IPS-NIHi7 (cell line): ENCODE results near the gene FLNB.

Experiments
- DNase-seq: peaks from one replicate; pipeline ENCODE4 v3.0.0; 2012; ENCODE audit warnings: mixed read lengths; ENCODE audit errors: extremely low spot score

The FLNB gene

DNA sequence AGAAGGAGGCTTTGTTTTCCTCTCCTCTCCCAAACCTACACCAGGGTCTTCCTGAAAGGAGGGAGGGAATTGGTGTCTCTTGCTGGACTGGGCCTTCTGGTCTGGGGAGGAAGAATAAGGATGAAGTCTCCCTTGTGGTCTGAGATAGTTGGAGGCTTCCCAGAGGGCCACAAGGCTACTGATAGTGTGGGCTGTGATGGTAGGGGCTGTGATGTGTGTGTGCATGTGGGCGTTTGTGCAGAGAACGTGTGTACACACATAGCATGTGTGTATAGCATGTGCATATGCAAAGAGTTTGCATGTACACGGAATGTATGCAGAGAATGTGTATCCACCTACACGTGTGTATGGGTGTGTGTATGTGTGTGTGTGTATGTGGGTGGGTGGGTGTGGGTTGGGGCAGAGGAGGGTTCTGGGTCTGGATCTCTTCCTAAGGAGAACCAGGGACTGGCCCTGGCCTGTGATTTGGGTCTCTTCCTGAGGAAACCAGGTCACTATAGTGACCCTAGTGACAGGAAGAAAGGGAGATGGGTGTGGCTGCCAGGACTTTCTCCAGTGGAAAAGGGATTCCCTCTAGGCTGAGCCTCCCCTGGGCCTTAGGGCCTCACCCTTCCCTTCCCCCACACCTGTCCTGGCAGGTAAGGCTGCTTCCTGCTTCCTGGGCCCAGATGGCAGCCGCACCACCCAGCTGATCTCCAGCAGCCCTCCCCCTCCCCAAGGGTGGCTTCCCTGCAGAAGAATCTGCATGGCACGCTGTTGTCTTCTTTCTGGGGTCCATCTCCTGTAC lies 1.7 kb downstream of the FLNB start:
- DNase-seq: no peak

DNA sequence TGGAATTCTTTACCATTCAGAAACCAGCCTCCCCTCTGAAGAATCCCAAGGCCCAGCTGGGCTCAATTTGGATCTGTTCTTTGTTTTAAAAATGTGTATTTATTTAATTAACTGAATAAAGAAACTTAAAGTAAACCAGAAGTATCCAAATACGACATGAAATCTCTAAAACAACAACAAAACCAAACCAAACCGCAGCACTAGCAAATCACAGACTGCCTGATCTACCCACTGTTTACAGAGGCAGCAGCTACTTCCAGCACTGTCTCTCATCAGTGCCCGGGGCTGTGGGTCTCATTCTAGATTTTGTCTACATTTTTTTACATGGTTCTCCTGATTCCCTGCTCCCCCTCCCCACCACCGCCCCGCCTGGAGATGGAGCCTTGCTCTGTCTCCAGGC lies 2.3 kb downstream of the FLNB start:
- no peak for DNase-seq

DNA sequence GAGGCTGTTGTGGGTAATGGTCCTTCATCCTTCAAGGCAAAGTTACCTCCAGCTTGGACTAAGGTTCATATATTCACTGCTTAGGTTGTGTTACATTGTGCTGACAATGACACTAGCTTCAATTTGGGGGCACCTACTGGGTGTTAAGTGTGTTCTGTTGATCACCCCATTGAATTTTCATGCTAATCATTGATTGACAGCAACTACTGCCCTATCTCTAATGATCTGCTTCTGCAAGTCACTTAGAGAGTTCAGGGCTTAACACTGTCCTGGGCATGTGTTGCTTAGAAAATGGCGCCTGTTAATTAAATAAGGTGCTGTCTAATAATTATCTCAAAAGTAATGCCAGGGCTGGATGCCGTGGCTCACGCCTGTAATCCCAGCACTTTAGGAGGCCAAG lies 3.4 kb downstream of the FLNB start:
- DNase-seq: no peak

DNA sequence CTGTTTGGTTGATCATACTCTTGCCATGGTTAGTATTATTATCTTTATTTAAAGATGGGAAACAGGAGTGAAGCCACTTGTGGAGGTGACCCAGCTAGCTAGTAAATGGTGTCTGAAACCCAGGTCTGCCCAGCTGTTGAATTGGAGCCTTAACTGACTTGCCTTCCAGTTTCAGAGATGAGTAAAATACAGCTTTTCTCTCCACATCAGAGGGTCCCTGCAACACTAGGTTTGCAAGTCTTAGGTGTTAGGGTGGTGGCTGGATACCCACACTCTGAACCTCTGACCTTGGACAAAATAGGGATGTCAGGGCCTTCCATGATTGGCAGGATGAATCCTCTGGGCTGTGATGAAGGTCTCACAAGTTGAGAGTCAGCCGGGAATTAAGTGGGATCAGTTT lies 4.1 kb downstream of the FLNB start:
- DNase-seq: no peak

DNA sequence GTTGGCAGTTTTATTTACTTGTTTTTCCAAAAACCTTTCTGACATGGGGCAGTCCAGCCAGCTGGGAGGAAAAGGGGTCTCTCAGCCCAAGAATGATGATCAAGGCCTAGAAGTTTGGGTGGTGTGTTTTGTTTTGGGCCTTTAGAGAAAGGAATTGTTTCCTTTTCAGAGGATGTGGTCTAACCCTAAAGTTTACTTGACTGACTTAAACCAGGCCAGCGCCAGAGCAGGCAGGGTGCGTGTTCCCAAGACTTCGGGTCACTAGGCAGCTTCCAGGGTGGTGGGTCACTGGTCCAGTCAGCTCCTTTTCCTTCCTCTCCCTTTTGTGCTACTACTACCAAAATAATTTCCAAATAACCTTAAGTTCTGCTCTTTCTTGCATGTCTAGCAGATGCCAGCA lies 4.9 kb downstream of the FLNB start:
- DNase-seq: no peak

DNA sequence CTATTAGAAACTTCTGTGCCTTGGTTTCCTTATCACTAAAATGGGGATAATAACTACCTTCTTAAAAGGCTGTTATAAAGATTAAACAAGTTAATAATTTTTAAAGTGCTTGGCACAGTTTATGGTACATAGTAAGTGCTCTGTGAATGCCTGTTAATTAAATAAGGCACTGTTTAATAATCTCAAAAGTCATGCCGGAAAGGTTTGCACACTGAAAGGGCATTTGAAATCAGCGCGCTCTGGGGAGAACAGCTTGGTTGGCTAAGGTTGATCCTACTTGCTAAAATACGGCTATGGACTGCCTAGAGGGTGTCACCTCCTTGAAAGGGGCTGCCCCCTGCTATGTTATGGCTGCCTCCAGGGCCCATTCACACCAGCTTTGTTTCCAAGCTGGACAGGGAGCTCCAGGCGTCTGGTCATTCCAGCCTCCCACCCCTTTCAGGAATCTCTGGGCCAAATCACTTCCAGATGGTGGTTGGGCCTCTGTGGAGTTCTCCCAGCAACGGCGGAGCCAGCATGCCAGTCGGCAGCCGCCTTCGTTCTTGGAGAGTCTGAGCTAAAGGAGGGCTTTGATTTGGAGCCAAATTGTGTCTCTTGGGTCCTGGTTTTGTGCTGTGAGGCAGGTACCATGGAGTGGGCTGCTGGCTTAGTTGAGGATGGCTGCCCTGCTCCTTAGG lies 5.9 kb downstream of the FLNB start:
- no peak for DNase-seq

DNA sequence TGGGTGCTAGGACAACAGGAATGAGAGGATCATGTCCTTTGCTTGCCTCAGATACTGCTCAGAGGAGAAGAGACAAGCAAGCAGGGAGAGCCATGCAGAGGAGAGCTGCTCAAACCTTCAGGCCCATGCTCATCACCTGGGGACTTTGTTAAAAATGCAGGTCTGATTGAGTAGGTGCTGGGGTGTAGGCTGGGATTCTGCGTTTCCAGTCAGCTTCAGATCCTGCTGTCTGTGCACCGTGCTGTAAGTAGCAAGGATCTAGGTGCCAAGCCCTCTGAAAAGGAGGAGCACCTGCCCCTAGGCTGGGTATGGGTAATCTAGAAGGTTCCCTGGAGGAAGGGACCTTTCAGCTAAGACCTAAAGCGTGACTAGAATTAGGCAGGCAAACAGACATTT lies 7.3 kb downstream of the FLNB start:
- no peak for DNase-seq

DNA sequence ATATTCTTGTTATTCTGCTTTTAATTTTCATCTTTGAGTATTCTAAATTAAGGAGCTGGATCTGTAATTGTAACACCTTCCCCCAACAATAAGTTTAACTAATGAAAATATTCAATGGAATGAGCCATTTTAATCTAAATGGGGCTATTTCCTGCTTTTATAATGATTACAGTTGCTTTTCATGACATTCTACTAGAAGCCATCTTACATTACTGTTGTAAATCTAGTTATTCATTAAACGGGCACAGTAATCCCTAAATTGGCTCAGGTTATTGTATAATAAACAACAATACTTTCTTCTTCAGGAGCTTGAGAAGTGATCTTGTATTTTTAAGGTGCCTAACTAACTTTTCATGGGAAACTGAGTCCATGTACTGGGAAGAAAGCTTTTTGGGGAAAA lies 8.5 kb downstream of the FLNB start:
- DNase-seq: no peak

DNA sequence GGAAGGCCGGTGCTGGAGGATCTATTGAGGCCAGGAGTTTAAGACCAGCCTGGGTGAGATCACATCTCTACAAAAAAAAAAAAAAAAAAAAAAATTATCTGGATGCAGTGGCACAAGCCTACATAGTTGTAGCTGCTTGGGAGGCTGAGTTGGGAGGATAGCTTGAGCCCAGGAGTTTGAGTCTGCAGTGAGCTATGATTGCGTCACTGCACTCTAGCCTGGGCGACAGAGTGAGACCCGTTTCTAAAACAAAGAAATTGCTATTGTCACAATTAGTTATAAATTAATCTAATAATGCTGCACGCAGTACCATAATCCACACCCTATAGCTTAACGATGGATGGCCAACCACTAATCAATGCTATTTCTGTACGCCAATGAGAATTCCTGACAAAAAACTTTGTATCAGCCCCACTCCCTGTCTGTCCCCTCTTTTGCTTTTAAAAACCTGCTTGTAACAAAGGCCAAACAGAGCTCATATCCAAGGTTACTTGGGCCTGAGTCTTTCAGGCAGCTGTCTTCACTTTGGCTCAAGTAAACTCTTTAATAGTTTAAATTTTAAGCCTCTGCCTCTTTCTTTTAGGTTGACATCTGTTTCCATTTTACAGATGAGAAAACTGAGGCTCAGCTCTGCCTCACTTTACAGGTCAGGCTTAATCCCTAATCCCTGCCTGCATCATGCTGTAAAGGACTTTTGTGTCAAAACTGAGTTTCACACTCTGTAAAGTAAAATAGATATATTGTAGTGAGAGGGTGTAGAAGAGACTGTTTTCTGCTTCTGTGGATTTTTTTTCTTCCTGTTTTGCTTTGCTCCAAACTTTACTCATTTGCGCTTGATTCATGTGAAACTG lies 10.9 kb downstream of the FLNB start:
- no peak for DNase-seq

DNA sequence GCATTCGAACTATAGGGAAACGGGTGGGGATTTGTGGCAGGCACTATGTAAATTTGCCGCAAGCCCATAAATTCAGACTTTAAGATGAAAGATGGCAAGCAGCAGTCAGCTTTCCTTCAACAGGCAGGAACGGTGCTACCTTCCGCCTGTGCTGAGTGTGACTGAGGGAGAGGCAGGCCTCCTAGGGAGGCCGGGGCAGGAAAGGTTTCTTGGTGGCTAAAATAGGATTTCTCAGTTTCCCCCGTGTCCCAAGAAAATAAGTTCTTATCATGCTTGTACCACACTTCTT lies 12.5 kb downstream of the FLNB start:
- no peak for DNase-seq

DNA sequence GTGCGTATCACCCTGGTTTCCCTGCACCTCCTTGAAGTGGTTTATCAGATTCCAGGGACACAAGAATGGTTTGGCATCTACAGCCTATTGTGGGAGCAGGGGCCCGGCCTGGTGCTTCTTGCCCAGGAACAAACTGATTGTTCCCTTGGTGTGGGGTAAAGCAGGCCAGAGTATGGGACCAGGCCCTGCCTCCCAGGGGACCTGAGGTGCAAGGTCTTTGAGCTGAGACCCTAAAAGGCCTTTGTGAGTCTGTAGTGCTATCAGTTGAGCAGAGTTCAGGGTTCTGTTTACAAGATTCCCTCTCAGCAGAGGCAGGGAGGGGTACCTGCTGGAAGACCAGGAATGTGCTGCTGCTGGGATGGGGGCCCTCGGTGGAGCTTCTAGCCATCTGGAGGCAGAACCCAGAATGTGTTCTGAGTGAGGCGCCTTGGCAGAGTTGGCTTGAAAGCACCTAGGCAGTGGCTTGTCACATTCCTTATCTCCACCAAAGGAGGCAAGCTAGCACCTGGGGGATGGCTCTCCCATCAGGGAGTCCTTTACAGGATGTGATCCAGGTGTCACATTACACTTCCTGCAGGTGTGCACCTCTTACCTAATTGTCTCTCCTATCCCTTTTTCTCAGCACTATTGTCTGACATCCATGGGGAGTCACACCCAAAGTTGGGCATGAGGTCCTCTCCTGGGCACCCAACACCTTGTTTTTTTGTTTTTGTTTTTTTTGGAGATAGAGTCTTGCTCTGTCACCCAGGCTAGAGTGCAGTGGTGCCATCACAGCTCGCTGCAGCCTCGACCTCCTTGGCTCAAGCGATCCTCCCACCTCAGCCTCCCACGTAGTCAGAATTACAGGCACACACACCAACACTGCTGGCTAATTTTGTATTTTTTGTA lies 13.1 kb downstream of the FLNB start:
- peak; percentile 80 for DNase-seq

DNA sequence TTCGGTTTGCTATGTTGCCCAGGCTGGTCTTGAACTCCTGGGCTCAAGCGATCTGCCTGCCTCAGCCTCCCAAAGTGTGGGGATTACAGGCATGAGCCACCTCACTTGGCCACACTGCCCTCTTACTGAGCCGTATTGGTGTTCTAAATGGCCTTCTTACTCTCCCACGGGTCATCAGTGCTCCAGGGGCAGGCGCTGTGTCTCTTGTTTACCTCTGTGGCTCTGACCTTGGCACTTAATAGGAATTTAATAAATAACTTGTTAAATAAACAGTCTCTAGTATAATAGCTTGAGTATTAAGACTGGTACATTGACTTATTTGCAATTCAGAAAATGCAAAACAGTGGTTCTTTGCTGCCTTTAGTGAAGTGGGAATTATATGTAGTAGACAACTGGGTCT lies 13.7 kb downstream of the FLNB start:
- DNase-seq: no peak

DNA sequence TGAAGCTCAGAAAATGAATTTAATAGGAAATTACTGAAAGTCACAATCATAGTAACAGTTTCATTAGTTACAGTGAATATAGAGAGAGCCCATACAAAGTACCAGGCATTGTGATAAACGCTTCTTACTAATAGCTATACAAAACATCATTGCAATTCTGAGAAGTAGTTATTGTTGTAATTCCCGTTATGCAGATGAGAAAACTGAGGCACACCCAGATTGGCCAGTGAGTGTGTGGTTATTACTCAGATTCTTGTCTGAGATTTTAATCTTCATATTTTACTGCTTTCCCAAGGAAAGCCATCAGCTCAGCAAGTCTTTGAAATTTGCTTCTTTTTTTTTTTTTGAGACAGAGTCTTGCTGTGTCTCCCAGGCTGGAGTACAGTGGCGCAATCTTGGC lies 14.3 kb downstream of the FLNB start:
- DNase-seq: no peak

DNA sequence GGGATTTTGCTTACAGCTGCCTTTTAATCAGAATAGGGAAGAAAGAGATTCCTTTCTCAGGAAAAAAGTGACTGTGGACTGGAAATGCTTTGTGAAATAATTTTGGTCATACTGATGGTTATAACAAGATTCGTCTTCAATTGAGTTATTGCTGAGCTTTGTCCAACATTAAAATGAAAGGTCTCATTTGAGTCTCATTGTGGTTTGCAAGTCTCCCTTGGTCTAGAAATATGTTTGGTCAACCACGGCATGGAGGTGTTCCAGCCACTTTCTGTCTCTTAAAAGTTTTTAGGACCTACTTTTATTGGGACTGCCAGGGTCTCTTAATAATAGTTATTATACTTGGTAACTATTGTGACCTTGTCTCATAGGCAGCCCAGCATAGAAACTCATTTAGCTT lies 15.3 kb downstream of the FLNB start:
- DNase-seq: no peak

DNA sequence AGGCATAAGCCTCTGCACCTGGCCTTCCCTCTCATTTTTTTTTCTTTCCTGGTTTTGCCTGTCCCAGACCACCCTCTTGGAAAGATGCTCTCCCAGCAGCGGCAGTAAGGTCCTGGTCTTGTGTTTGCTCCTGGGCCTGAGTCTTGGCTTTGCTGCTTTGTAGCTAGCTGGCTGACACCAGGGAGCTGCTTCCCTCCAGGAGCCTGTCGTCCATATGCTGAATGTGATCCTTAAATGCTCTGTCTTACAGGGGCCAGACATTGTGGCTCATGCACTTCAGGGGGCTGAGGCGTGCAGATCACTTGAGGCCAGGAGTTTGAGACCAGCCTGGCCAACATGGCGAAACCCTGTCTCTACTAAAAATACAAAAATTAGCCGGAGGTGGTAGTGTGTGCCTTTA lies 17.2 kb downstream of the FLNB start:
- no peak for DNase-seq

DNA sequence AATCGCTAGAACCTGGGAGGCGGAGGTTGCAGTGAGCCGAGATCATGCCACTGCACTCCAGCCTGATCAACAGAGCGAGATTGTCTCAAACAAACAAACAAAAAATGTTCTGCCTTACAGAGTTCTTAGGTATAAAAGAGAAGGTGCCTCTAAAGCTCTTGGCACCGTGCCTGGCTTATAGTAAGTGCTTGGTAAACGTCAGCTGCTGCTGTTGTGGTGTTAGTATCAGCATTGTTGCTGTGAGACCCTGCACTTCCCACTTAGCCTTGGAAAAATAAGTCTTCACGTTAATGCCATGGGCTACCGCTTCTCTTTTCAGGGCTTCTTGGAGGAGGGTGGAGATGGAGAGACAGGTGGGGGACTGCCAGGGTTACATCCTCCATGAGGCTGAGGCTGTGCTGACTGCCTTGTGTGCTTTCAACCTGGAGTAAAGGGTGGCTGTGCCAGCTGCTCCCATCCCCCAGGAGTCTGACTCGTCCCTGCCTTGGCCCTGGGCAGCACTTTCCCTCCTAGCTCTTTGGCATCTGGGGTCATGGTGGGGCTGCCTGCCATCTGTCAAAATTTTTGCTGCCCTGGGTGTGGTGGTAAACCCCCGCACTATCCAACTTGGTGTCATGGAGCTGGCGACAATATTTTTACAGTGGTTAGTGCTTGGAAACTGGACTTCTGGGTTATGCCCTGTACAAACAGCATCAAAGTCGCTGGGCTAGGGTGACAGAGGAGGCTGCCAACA lies 17.8 kb downstream of the FLNB start:
- DNase-seq: peak; percentile 7

DNA sequence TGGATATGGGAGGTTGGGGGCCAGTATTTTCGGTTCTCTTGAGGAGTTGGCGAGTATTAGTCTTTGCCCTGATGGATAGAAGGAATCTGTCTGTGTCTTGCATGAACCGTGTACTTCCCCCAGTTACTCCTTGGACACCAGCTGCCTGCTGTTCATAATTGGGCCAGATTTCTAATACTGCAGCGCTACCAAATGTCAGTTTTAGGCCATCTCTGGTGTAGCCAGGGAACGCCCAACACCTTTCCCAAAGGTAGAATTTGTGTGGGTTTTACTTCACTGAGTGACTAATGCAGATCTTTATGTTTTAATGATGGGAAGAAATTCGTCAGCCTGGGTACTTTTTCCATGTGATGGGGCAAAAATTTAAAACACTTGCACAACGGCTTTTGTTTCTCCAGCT lies 18.4 kb downstream of the FLNB start:
- no peak for DNase-seq

DNA sequence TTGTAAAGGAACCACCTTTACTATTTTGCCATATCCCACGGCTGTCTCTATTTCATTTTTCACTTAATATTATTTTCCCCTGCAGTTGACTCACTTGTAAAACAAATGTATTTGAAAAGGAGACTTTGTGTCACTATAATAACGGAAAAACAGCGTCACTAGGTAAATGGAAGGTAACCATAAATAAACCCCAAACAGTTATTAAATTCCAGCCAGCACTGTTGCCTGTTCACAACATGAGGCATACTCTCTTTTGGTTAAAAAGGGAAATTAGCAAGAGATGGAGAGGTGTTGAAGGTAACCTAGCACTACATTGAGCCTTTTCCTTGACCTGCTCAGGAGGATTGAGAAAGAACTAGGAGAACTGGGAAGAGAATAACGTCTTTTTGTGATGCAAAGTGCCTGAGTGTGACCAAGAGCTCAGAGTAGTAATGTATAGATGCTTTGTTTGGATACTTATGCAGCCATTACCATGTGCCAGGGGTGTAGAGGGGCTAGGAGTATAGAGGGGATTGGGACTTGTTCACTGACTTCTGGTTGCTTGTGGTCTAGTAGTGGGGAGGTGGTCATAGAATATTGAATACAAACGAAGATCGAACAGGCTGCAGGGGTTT lies 19.6 kb downstream of the FLNB start:
- peak; percentile 13 for DNase-seq

DNA sequence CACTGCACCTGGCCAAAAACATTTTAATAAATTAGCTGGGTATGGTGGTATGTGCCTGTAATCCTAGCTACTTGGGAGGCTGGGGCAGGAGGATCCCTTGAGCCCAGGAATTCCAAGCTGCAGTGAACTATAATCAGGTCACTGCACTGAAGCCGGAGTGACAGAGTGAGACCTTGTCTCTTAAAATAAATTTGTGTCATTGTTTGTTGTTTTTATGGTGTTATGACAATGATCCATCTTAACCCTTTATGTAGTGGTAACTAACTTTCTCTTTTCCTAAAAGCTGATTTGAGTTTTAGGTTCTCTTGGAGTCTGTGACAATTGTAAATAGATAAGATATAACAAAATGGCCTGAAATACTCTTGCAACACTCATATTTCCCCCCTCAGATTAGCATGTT lies 20.7 kb downstream of the FLNB start:
- no peak for DNase-seq

DNA sequence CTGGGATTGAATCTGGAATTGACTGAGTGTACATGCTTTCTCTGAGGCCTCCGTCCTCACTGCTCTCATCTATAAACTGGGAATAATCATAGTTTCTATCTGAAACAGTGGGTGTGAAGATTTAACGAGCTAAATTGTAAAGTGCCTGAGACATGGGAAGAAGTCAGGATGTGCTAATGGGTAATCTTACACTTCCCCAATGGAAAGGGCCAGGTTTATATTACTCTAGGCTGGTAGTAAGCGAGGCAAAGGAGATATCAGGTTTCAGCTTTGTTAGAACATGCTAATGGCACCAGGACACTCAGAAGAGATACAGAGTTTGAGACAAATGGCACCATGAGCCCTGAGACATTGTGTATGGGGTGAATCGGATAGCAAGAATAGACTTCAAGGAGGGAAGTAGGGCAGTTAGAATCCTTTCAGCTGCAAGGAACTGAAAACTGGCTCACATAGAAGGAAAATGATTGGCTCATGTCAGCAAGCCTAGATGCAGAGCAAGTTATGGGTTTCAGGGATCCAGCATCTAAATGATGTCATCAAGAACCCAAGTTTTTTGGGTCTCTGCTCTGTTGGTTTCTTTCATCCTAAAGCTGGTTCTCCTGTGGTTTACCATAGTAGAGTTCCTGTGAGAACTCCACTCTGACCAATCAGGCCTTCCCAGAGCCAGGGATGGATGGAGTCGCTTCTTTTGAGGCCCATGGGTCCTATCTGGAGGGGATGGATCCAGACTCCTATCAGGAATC lies 21.8 kb downstream of the FLNB start:
- peak; percentile 10 for DNase-seq
